ENCODE measurements around the gene USP2. TPM values are rescaled to one million over a fixed set of nuclear protein-coding genes. Genes with fewer than 3 reads are reported as not detected.
"Not testable (repeated sequence)": the region's sequence is repeated elsewhere in the genome, so short reads cannot be mapped to it uniquely, and the experiment has no call there.

Gene USP2
- total RNA-seq, 1 donor from 2014 or later = 9.7 TPM

GRCh38 chr11:119412072-119412471 lies 30.6 kb upstream of the USP2 start:
- no peak for DNase-seq (ENCODE audit: low read depth)

- DNase-seq (ENCODE audit: low read depth) = no peak
These were observed 29.0 kb upstream of the USP2 start for GRCh38 chr11:119410501-119410900.

- DNase-seq (ENCODE audit: low read depth) = no peak
These were observed 28.2 kb upstream of the USP2 start for GRCh38 chr11:119409731-119410130.

- no peak for DNase-seq (ENCODE audit: low read depth)
These were observed 24.5 kb upstream of the USP2 start for GRCh38 chr11:119406005-119406404.

GRCh38 chr11:119405448-119405847 lies 24.0 kb upstream of the USP2 start:
- not testable (repeated sequence) for DNase-seq (ENCODE audit: low read depth)

- no peak for DNase-seq (ENCODE audit: low read depth)
These were observed 23.4 kb upstream of the USP2 start for GRCh38 chr11:119404872-119405271.

- no peak for DNase-seq (ENCODE audit: low read depth)
These were observed 21.5 kb upstream of the USP2 start for GRCh38 chr11:119403021-119403420.

- DNase-seq (ENCODE audit: low read depth) = no peak
These were observed 21.0 kb upstream of the USP2 start for GRCh38 chr11:119402470-119402869.

GRCh38 chr11:119400860-119401259 lies 19.4 kb upstream of the USP2 start:
- DNase-seq (ENCODE audit: low read depth) = no peak

- DNase-seq (ENCODE audit: low read depth) = no peak
These were observed 16.2 kb upstream of the USP2 start for GRCh38 chr11:119397740-119398139.

- DNase-seq (ENCODE audit: low read depth) = no peak
These were observed 15.3 kb upstream of the USP2 start for GRCh38 chr11:119396835-119397234.

- DNase-seq (ENCODE audit: low read depth) = no peak
These were observed 9.8 kb upstream of the USP2 start for GRCh38 chr11:119391275-119391674.

- DNase-seq (ENCODE audit: low read depth) = no peak
These were observed 8.2 kb upstream of the USP2 start for GRCh38 chr11:119389611-119390254.

GRCh38 chr11:119388103-119388502 lies 6.6 kb upstream of the USP2 start:
- no peak for DNase-seq (ENCODE audit: low read depth)

GRCh38 chr11:119384332-119384731 lies 2.8 kb upstream of the USP2 start:
- DNase-seq (ENCODE audit: low read depth) = no peak

GRCh38 chr11:119382513-119382912 lies 1.0 kb upstream of the USP2 start:
- DNase-seq (ENCODE audit: low read depth) = not testable (repeated sequence)

- no peak for DNase-seq (ENCODE audit: low read depth)
These were observed 611 bp upstream of the USP2 start for GRCh38 chr11:119382101-119382500.

GRCh38 chr11:119380827-119381180 lies 686 bp downstream of the USP2 start:
- DNase-seq (ENCODE audit: low read depth) = no peak

- no peak for DNase-seq (ENCODE audit: low read depth)
These were observed 1.2 kb downstream of the USP2 start for GRCh38 chr11:119380160-119380826.

- no peak for DNase-seq (ENCODE audit: low read depth)
These were observed 2.5 kb downstream of the USP2 start for GRCh38 chr11:119378851-119379465.

- no peak for DNase-seq (ENCODE audit: low read depth)
These were observed 3.4 kb downstream of the USP2 start for GRCh38 chr11:119377961-119378667.

GRCh38 chr11:119377112-119377901 lies 4.2 kb downstream of the USP2 start:
- no peak for DNase-seq (ENCODE audit: low read depth)
